ENCODE results near the gene CTXN2. TPM values are rescaled to one million over a fixed set of nuclear protein-coding genes. Genes with fewer than 3 reads are reported as not detected.

The CTXN2 gene
- polyA plus RNA-seq, 1 experiment: not detected

DNA sequence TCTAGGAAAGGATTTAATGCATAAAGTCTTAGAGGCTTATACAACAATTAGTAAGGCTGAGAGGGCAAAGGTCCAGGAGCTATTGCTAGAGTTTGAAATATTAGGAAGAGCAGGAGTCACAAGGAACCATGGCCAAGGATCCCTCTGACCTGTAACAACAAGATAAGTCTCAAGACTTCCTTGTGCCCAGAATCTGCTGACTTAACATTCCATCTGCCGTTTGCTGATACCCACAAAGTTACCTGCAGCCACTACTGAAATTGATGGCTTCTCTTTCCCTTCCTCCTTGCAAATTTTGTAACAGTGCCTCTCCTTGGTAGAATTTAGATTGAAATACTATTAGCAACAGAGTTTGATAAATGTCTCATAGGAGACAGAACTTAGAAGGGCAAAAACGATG lies 8.7 kb upstream of the CTXN2 start:
- H3K4me3 ChIP-seq (ENCODE audit: low read depth, low read length): no peak overlapping the region
- DNase-seq (ENCODE audit: low read depth): no peak
- TF ChIP-seq, protein P1, sequence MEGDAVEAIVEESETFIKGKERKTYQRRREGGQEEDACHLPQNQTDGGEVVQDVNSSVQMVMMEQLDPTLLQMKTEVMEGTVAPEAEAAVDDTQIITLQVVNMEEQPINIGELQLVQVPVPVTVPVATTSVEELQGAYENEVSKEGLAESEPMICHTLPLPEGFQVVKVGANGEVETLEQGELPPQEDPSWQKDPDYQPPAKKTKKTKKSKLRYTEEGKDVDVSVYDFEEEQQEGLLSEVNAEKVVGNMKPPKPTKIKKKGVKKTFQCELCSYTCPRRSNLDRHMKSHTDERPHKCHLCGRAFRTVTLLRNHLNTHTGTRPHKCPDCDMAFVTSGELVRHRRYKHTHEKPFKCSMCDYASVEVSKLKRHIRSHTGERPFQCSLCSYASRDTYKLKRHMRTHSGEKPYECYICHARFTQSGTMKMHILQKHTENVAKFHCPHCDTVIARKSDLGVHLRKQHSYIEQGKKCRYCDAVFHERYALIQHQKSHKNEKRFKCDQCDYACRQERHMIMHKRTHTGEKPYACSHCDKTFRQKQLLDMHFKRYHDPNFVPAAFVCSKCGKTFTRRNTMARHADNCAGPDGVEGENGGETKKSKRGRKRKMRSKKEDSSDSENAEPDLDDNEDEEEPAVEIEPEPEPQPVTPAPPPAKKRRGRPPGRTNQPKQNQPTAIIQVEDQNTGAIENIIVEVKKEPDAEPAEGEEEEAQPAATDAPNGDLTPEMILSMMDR (IDR thresholded peaks at IDR 0.05; ENCODE audit: insufficient read depth, low read depth, low read length): no peak
- H3K36me3 ChIP-seq (ENCODE audit: control insufficient read depth, insufficient read depth, low read length): no peaks in the 10 kb centered on the region
- H3K27me3 ChIP-seq (ENCODE audit: control insufficient read depth, insufficient read depth, low read length): no peaks in the 10 kb centered on the region
- POLR2A ChIA-PET: no interaction called here
- CTCF ChIA-PET: no interaction called here

GRCh38 chr15:48185529-48185928 lies 5.9 kb upstream of the CTXN2 start:
- no peaks in the 10 kb centered on the region for H3K36me3 ChIP-seq (ENCODE audit: control insufficient read depth, insufficient read depth, low read length)
- CTCF ChIA-PET: no interaction called here
- no peak overlapping the region for H3K4me3 ChIP-seq (ENCODE audit: low read depth, low read length)
- TF ChIP-seq, protein P1 (IDR thresholded peaks at IDR 0.05; ENCODE audit: insufficient read depth, low read depth, low read length): no peak
- POLR2A ChIA-PET: no interaction called here
- no peak for DNase-seq (ENCODE audit: low read depth)
- no peaks in the 10 kb centered on the region for H3K27me3 ChIP-seq (ENCODE audit: control insufficient read depth, insufficient read depth, low read length)

GRCh38 chr15:48186271-48186670 lies 5.2 kb upstream of the CTXN2 start:
- Histone ChIP-seq H3K36me3 (ENCODE audit: control insufficient read depth, insufficient read depth, low read length) (no peaks in the 10 kb centered on the region), H3K4me3 (ENCODE audit: low read depth, low read length) (no peak overlapping the region), H3K27me3 (ENCODE audit: control insufficient read depth, insufficient read depth, low read length) (no peaks in the 10 kb centered on the region)
- POLR2A ChIA-PET: no interaction called here
- CTCF ChIA-PET: no interaction called here
- DNase-seq (ENCODE audit: low read depth): no peak
- TF ChIP-seq, protein P1 (IDR thresholded peaks at IDR 0.05; ENCODE audit: insufficient read depth, low read depth, low read length): no peak

- Histone ChIP-seq H3K36me3 (ENCODE audit: control insufficient read depth, insufficient read depth, low read length) (no peaks in the 10 kb centered on the region), H3K4me3 (ENCODE audit: low read depth, low read length) (no peak overlapping the region), H3K27me3 (ENCODE audit: control insufficient read depth, insufficient read depth, low read length) (peaks cover 3% of the 10 kb centered on the region; the same call in 1 of the 2 replicates)
- TF ChIP-seq, protein P1 (IDR thresholded peaks at IDR 0.05; ENCODE audit: insufficient read depth, low read depth, low read length): no peak
- ChIA-PET CTCF (no interaction called here), POLR2A (interaction anchor here (0.6 kb wide), 1 partner anchor 105 kb away, joined by 3 read pairs; no protein-coding TSS in a partner anchor)
- DNase-seq (ENCODE audit: low read depth): no peak
These were observed 412 bp upstream of the CTXN2 start for GRCh38 chr15:48190932-48191573.

GRCh38 chr15:48202068-48202467 lies 10.6 kb downstream of the CTXN2 start:
- POLR2A ChIA-PET: no interaction called here
- CTCF ChIA-PET: no interaction called here
- DNase-seq (ENCODE audit: low read depth): no peak
- H3K4me3 ChIP-seq (ENCODE audit: low read depth, low read length): no peak overlapping the region
- no peaks in the 10 kb centered on the region for H3K27me3 ChIP-seq (ENCODE audit: control insufficient read depth, insufficient read depth, low read length)
- TF ChIP-seq, protein P1 (IDR thresholded peaks at IDR 0.05; ENCODE audit: insufficient read depth, low read depth, low read length): no peak
- H3K36me3 ChIP-seq (ENCODE audit: control insufficient read depth, insufficient read depth, low read length): no peaks in the 10 kb centered on the region
